Epithelial cell of prostate (primary cell): ENCODE data around the gene CLDN34.
A peak's percentile ranks its signal among the peaks of the same experiment; 100 is the strongest.

Source experiments
- DNase-seq: peaks from one replicate; pipeline ENCODE4 v3.0.0-alpha.2; 2011; ENCODE audit warnings: low read depth, low spot score
- H3K27ac ChIP-seq: fragments of 450-650 bp; 2 replicates; pipeline ENCODE4 v1.5.1; 2017; ENCODE audit warnings: mild to moderate bottlenecking

CLDN34 gene

GRCh38 chrX:10014462-10015354, 47.5 kb downstream of the CLDN34 start:
- DNase-seq: peak; percentile 10
- H3K27ac ChIP-seq: peak overlapping the region; percentile 74

DNA sequence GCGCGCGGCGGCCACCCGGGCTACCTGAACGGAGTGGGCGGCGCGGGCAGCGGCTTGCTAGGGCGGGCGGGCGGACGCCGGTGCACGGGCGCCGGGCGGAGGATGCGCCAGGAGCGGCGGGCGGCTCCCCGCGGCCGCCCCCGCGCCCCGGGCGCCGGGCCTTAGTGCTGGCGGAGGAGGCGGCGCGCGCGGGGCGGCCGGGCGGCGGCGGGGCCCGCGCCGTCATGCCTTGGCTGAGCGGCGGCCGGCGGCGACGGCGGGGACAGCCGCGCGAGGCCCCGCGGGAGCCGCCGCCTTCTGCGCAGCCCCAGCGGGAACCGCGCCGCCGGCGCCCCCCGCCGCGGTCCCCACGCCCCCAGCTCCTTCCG, 48.2 kb downstream of the CLDN34 start:
- no peak for DNase-seq
- H3K27ac ChIP-seq: peak overlapping the region; percentile 74

DNA sequence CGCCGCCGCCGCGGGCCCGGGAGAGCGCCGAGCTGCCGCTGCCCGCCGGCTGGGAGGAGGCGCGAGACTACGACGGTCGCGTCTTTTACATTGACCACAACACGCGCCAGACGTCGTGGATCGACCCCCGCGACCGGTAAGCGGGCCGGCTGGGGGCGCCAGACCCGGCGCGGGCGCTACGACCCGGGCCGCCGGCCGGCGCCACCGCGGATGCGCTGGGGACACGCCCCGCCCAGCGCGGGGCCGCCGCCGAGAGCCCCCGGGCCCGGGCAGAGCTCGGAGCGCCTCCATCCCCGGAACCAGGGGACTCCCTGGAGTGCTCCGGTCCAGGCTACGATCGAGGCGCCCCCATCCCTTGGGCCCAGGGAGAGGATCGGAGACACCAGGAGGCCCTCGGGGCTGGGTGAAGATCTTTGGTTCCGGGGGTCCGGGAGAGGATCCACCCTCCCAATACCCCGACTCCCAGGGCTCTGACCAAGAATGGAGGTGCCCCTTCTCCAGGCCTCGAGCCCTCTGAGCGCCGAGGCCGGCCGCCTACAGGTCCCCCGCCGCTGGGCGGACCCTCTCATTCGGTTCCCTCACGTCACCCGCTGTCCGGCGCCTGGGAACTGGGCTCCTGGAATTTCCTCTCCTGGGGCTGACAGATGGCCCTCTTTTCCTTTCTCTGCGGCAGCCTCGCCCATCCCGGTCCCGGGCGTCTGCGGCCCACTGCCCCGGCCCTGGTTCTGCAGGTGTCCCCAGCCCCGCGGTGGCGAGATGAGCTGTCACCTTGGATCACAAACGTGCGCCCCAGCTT, 48.8 kb downstream of the CLDN34 start:
- no peak for DNase-seq
- H3K27ac ChIP-seq: peak overlapping the region; percentile 74

DNA sequence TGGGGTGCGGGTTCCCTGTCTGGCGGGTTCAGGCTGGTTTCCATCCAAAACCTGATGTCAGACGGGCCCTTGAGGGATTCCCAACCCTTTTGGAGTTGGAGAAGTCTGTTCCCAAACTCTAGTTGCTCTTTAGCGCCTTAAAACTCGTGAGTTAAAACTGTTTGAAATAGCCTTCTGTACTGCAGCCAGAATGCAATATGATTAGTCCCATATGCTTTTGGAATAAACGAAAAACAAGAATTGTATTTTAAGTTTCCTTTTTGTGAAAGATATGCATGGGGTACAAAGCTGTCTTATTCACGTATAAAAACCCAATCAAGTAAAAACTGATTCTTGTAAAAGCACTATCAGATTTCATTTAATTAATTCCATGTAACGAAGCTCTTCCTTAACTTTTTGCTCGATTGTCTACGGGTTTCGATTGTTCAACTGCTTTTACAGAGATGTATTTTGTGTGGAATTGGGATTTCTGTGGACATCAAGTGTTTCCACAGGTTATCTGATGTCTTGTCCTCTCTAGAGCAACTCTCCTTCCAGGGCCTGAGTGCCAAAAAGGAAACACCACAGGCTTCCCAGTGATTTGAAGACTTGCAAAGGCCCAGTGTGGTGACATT, 49.5 kb downstream of the CLDN34 start:
- H3K27ac ChIP-seq: peak overlapping the region; percentile 74
- no peak for DNase-seq

GRCh38 chrX:10017872-10018271, 50.7 kb downstream of the CLDN34 start:
- peak overlapping the region; percentile 74 for H3K27ac ChIP-seq
- no peak for DNase-seq
